Sigmoid colon (tissue), 7 donors: Measurements from ENCODE around the gene DNAH6. TPM values are rescaled to one million over a fixed set of nuclear protein-coding genes. Genes with fewer than 3 reads are reported as not detected.

Source experiments
- DNase-seq: peaks from one replicate; pipeline ENCODE4 v3.0.0-alpha.2; 2019
- H3K27ac ChIP-seq, 4 donors: fragments of 200-600 bp; sonication (generic); one replicate each; pipeline ENCODE4 v1.5.1; 2016 to 2019; ENCODE audit warnings: mild to moderate bottlenecking in 1 of 4
- H3K27me3 ChIP-seq, 3 donors: fragments of 200-600 bp; sonication (generic); one replicate each; pipeline ENCODE4 v1.5.1; 2019; ENCODE audit warnings: mild to moderate bottlenecking in 1 of 3
- H3K36me3 ChIP-seq, 4 donors: fragments of 200-600 bp; sonication (generic); one replicate each; pipeline ENCODE4 v1.5.1; 2016 to 2019
- H3K4me1 ChIP-seq, 4 donors: fragments of 200-600 bp; sonication (generic); one replicate each; pipeline ENCODE4 v1.5.1; 2017 to 2019
- H3K4me3 ChIP-seq, 4 donors: fragments of 200-600 bp; sonication (generic); one replicate each; pipeline ENCODE4 v1.5.1; 2017 to 2019; ENCODE audit warnings: mild to moderate bottlenecking in 2 of 4, moderate library complexity in 1 of 4
- H3K9me3 ChIP-seq, 4 donors: fragments of 200-600 bp in 3 of 4; sonication (generic) in 3 of 4; one replicate each; pipeline versions ENCODE4 v1.5.1 to v1.6.1; 2013 to 2019
- CTCF ChIP-seq, 4 experiments: fragments of 450-650 bp in 3 of 4; fragments of 200-600 bp in 1 of 4; IDR thresholded peaks; one replicate each; pipeline ENCODE4 v1.5.1; 2016 to 2019; ENCODE audit warnings: antibody characterized with exemption in 4 of 4, mild to moderate bottlenecking in 3 of 4, moderate library complexity in 2 of 4
- EP300 ChIP-seq, 4 donors: sonication (generic); formaldehyde crosslinking; IDR thresholded peaks; one replicate each; pipeline ENCODE4 v1.6.1; 2017; ENCODE audit warnings: antibody characterized with exemption in 4 of 4
- POLR2A ChIP-seq, 2 donors: fragments of 450-650 bp; IDR thresholded peaks; one replicate each; pipeline ENCODE4 v1.6.1; 2016; ENCODE audit warnings: antibody characterized with exemption in 2 of 2, mild to moderate bottlenecking in 2 of 2, moderate library complexity in 2 of 2
- POLR2AphosphoS5 ChIP-seq, 4 donors: sonication (generic); formaldehyde crosslinking; IDR thresholded peaks; one replicate each; pipeline ENCODE4 v1.6.1; 2017; ENCODE audit warnings: antibody characterized with exemption in 4 of 4
- WGBS, 2 donors: extraction: QIAGEN DNeasy Blood & Tissue Kit; methylation state at CpG; one replicate each; pipeline ENCODE4 v1.1.7; 2013; 5-methylcytosine and 5-hydroxymethylcytosine counted together
- intact Hi-C: fragments of 100-400 bp; cut with DNase I; formaldehyde crosslinking; loops from one replicate; pipeline ENCODE4 v1.15.1; 2023
- polyA plus RNA-seq, 3 donors: library from polyadenylated mRNA; stranded (reverse); fragments of 200-250 nt; gene quantifications; one replicate each; pipeline ENCODE4 v1.2.3, GENCODE V29; 2013
- total RNA-seq, 4 donors: library from RNA; depleted of rRNA; stranded (reverse); fragments of >200 nt; gene quantifications; one replicate each; pipeline ENCODE4 v1.1.0, GENCODE V29; 2016
- donor health status: healthy with polysubstance abuse.
- donor health status: Bipolar disorder and iron deficiency.
- donor health status: healthy.

DNAH6 gene
- total and polyA plus RNA-seq, 7 donors: 0.20 to 0.55 (median 0.36) TPM; not detected in 2

- H3K27ac ChIP-seq: no peak overlapping the region
- no peaks in the 10 kb centered on the region for H3K36me3 ChIP-seq
- no peaks in the 10 kb centered on the region for H3K9me3 ChIP-seq
- H3K27me3 ChIP-seq: no peaks in the 10 kb centered on the region
- 81 to 86% methylated on average over 2 of the region's 2 CpGs for WGBS, 2 donors
- intact Hi-C loops: no loop called here
- H3K4me1 ChIP-seq: no peaks in the 10 kb centered on the region
- TF ChIP-seq CTCF (IDR thresholded peaks at IDR 0.05) (no peak), POLR2AphosphoS5 (IDR thresholded peaks at IDR 0.05) (no peak), POLR2A (IDR thresholded peaks at IDR 0.05) (no peak), EP300 (IDR thresholded peaks at IDR 0.05) (no peak)
- no peak overlapping the region for H3K4me3 ChIP-seq
- DNase-seq: no peak
Observed at GRCh38 chr2:84640411-84640810, 124.1 kb downstream of the DNAH6 start.

DNA sequence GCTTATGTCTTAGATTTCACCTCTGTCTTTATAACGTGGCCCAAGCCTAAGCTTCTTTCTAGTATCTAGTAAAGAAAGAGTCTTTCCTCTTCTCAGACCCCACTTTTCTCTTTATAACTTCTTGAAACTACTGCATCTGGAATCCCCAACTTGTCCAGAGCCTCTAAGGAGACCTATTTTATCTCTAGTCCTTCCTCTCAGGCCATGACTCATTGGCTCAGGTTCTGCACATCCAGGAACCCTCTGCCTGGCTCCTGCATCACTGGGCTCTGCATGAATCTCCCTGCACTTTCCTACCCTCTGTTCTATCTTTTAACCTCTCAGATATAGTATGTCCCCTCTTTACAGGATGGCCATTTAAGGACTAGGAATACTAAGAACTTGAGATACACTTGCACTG lies 124.7 kb downstream of the DNAH6 start:
- no peaks in the 10 kb centered on the region for H3K36me3 ChIP-seq

DNA sequence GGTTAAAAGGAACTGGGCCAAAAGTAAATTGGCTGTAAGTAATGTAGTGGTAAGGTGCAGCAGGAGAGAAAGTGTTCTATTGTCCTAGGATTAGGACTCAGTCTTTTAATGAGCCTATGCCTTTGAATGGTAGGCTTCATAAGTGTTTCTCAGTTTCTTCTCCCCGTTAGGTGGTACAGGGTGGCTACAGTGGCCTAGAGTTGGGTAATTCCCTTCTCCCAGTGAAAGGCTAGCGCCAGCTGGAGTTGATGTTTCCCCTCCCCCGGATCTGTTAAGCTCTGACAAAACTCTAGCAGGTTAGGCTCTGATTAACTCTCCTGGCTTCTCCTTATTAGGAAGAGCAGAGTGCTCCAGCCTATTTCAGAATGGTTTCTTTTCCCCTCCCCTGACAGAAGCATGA lies 127.7 kb downstream of the DNAH6 start:
- Histone ChIP-seq H3K9me3 (no peaks in the 10 kb centered on the region), H3K36me3 (no peaks in the 10 kb centered on the region), H3K27me3 (no peaks in the 10 kb centered on the region), H3K27ac (no peak overlapping the region), H3K4me3 (no peak overlapping the region), H3K4me1 (no peaks in the 10 kb centered on the region)
- DNase-seq: no peak
- intact Hi-C loops: no loop called here
- no peak for TF ChIP-seq CTCF (IDR thresholded peaks at IDR 0.05)
- no peak for TF ChIP-seq EP300 (IDR thresholded peaks at IDR 0.05)
- TF ChIP-seq POLR2AphosphoS5 (IDR thresholded peaks at IDR 0.05): no peak
- no peak for TF ChIP-seq POLR2A (IDR thresholded peaks at IDR 0.05)
- WGBS, 2 donors: 89 to 93% methylated on average over 3 of the region's 3 CpGs

More for the DNA sequence above, 124.7 kb downstream of the DNAH6 start:
- Histone ChIP-seq H3K4me3 (no peak overlapping the region), H3K9me3 (no peaks in the 10 kb centered on the region), H3K27me3 (no peaks in the 10 kb centered on the region), H3K4me1 (no peaks in the 10 kb centered on the region), H3K27ac (no peak overlapping the region)
- DNase-seq: no peak
- 94 to 95% methylated on average over 1 of the region's 1 CpG for WGBS, 2 donors
- TF ChIP-seq EP300 (IDR thresholded peaks at IDR 0.05) (no peak), POLR2A (IDR thresholded peaks at IDR 0.05) (no peak), POLR2AphosphoS5 (IDR thresholded peaks at IDR 0.05) (no peak), CTCF (IDR thresholded peaks at IDR 0.05) (no peak)
- intact Hi-C loops: no loop called here

DNA sequence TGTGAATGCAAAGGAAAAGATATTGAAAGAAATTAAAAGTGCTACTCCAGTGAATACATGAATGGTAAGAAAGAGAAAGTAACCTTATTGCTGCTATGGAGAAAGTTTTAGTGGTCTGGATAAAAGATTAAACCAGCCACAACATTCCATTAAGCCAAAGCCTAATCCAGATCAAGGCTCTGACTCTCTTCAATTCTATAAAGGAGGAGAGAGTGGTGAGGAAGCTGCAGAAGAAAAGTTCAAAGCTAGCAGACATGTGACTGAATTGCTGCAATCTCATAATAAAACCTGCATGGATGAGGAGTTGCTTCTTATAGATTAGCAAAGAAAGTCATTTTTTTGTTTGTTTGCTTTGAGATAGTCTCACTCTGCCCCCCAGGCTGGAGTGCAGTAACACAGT lies 130.2 kb downstream of the DNAH6 start:
- no peaks in the 10 kb centered on the region for H3K36me3 ChIP-seq
- H3K27ac ChIP-seq: no peak overlapping the region
- intact Hi-C loops: no loop called here
- H3K4me1 ChIP-seq: no peaks in the 10 kb centered on the region
- no peaks in the 10 kb centered on the region for H3K9me3 ChIP-seq
- no peak for TF ChIP-seq POLR2A (IDR thresholded peaks at IDR 0.05)
- no peak for TF ChIP-seq EP300 (IDR thresholded peaks at IDR 0.05)
- no peak for TF ChIP-seq CTCF (IDR thresholded peaks at IDR 0.05)
- TF ChIP-seq POLR2AphosphoS5 (IDR thresholded peaks at IDR 0.05): no peak
- DNase-seq: no peak
- no peaks in the 10 kb centered on the region for H3K27me3 ChIP-seq
- no peak overlapping the region for H3K4me3 ChIP-seq

- intact Hi-C loops: no loop called here
Observed at GRCh38 chr2:84647267-84647666, 131.0 kb downstream of the DNAH6 start.

More at GRCh38 chr2:84647267-84647666, 131.0 kb downstream of the DNAH6 start:
- H3K27me3 ChIP-seq: no peaks in the 10 kb centered on the region
- H3K4me3 ChIP-seq: no peak overlapping the region
- DNase-seq: no peak
- H3K9me3 ChIP-seq: no peaks in the 10 kb centered on the region
- H3K27ac ChIP-seq: no peak overlapping the region
- TF ChIP-seq POLR2A (IDR thresholded peaks at IDR 0.05) (no peak), EP300 (IDR thresholded peaks at IDR 0.05) (no peak), CTCF (IDR thresholded peaks at IDR 0.05) (no peak), POLR2AphosphoS5 (IDR thresholded peaks at IDR 0.05) (no peak)
- H3K4me1 ChIP-seq: no peaks in the 10 kb centered on the region
- H3K36me3 ChIP-seq: no peaks in the 10 kb centered on the region
